HG03159 (cell line): ENCODE results near the gene ANKRD24.
"Not testable (repeated sequence)": the region's sequence is repeated elsewhere in the genome, so short reads cannot be mapped to it uniquely, and the experiment has no call there.

Source experiments
- ATAC-seq: cut with Tn5 transposase; IDR thresholded peaks from one replicate; pipeline ENCODE4 v1.9.1; 2021; ENCODE audit warnings: mild to moderate bottlenecking, moderate library complexity; ENCODE audit not compliant: unreplicated experiment

Gene ANKRD24

GRCh38 chr19:4197625-4198466 is 15.4 kb downstream of the ANKRD24 start:
- no peak for ATAC-seq

GRCh38 chr19:4198467-4199126 is 16.1 kb downstream of the ANKRD24 start:
- ATAC-seq: no peak

GRCh38 chr19:4199699-4200293 is 17.3 kb downstream of the ANKRD24 start:
- ATAC-seq: no peak

- no peak for ATAC-seq
Measured at GRCh38 chr19:4200940-4201542, 18.6 kb downstream of the ANKRD24 start.

- ATAC-seq: no peak
Measured at GRCh38 chr19:4201798-4202197, 19.3 kb downstream of the ANKRD24 start.

- ATAC-seq: no peak
Measured at GRCh38 chr19:4206818-4207484, 24.5 kb downstream of the ANKRD24 start.

- no peak for ATAC-seq
Measured at GRCh38 chr19:4208385-4209094, 26.1 kb downstream of the ANKRD24 start.

GRCh38 chr19:4210166-4210731 is 27.8 kb downstream of the ANKRD24 start:
- ATAC-seq: no peak

- no peak for ATAC-seq
Measured at GRCh38 chr19:4213116-4213515, 30.6 kb downstream of the ANKRD24 start.

GRCh38 chr19:4215807-4216206 is 33.3 kb downstream of the ANKRD24 start:
- ATAC-seq: no peak

- no peak for ATAC-seq
Measured at GRCh38 chr19:4216846-4217245, 34.4 kb downstream of the ANKRD24 start.

GRCh38 chr19:4217429-4218264 is 35.2 kb downstream of the ANKRD24 start:
- ATAC-seq: no peak

- ATAC-seq: not testable (repeated sequence)
Measured at GRCh38 chr19:4218523-4218922, 36.0 kb downstream of the ANKRD24 start.

GRCh38 chr19:4220188-4220587 is 37.7 kb downstream of the ANKRD24 start:
- no peak for ATAC-seq

GRCh38 chr19:4224470-4224869 is 42.0 kb downstream of the ANKRD24 start:
- no peak for ATAC-seq

- ATAC-seq: no peak
Measured at GRCh38 chr19:4225885-4226284, 43.4 kb downstream of the ANKRD24 start.

- ATAC-seq: no peak
Measured at GRCh38 chr19:4227771-4228170, 45.3 kb downstream of the ANKRD24 start.

- no peak for ATAC-seq
Measured at GRCh38 chr19:4228765-4229178, 46.3 kb downstream of the ANKRD24 start.
